Keratinocyte (primary cell): ENCODE measurements around the gene PLCB3. TPM values are rescaled to one million over a fixed set of nuclear protein-coding genes. Genes with fewer than 3 reads are reported as not detected.

Experiments used
- DNase-seq: peaks from one replicate; pipeline ENCODE4 v3.0.0-alpha.2; 2011; ENCODE audit warnings: low read depth, missing footprints, low spot score
- FAIRE-seq: peaks from 2 replicates; lab custom pipeline; 2011; peaks lifted over from hg19 to GRCh38; lab: Jason Lieb, UNC
- H2AFZ ChIP-seq: 2 replicates; pipeline ENCODE4 v1.6.0; 2012; ENCODE audit warnings: low read length, control low read depth, inconsistent platforms; ENCODE audit not compliant: control insufficient read depth
- H3K27ac ChIP-seq: 2 replicates; pipeline ENCODE4 v1.5.1; 2011; ENCODE audit warnings: low read length; ENCODE audit not compliant: control insufficient read depth, insufficient read depth
- H3K27me3 ChIP-seq: 3 replicates; pipeline ENCODE4 v1.6.0; 2011; ENCODE audit warnings: low read length; ENCODE audit not compliant: control insufficient read depth, insufficient read depth; ENCODE audit errors: extremely low read depth
- H3K36me3 ChIP-seq, 2 experiments: 2 replicates in 1 of 2; 3 replicates in 1 of 2; pipeline ENCODE4 v1.5.1; 2011; ENCODE audit warnings: low read length in 2 of 2, mild to moderate bottlenecking in 1 of 2; ENCODE audit not compliant: control insufficient read depth in 2 of 2, insufficient read depth in 2 of 2; ENCODE audit errors: extremely low read depth in 1 of 2
- H3K4me1 ChIP-seq: 3 replicates; pipeline ENCODE4 v1.5.1; 2011; ENCODE audit warnings: low read length; ENCODE audit not compliant: control insufficient read depth, insufficient read depth; ENCODE audit errors: extremely low read depth
- H3K4me2 ChIP-seq: 3 replicates; pipeline ENCODE4 v1.6.0; 2011; ENCODE audit warnings: low read depth, low read length; ENCODE audit not compliant: control insufficient read depth, insufficient read depth; ENCODE audit errors: extremely low read depth
- H3K4me3 ChIP-seq, 3 experiments: fragments of 200-600 bp in 1 of 3; sonication (generic) in 1 of 3; 2 replicates in 2 of 3; 3 replicates in 1 of 3; pipeline ENCODE4 v1.5.1; 2011 to 2016; ENCODE audit warnings: low read length in 3 of 3, mild to moderate bottlenecking in 3 of 3, control low read depth in 2 of 3, inconsistent platforms in 1 of 3, low read depth in 1 of 3, mixed read lengths in 1 of 3, mixed run types in 1 of 3, moderate library complexity in 1 of 3; ENCODE audit not compliant: control insufficient read depth in 2 of 3, insufficient read depth in 2 of 3; ENCODE audit errors: extremely low read depth in 1 of 3
- H3K79me2 ChIP-seq: 2 replicates; pipeline ENCODE4 v1.6.0; 2012; ENCODE audit warnings: low read length; ENCODE audit not compliant: control insufficient read depth, insufficient read depth
- H3K9ac ChIP-seq: 3 replicates; pipeline ENCODE4 v1.6.0; 2011; ENCODE audit warnings: low read length; ENCODE audit not compliant: control insufficient read depth, insufficient read depth; ENCODE audit errors: extremely low read depth
- H3K9me1 ChIP-seq: 3 replicates; pipeline ENCODE4 v1.6.0; 2011; ENCODE audit warnings: low read length; ENCODE audit not compliant: control insufficient read depth, insufficient read depth; ENCODE audit errors: extremely low read depth
- H3K9me3 ChIP-seq: 2 replicates; pipeline ENCODE4 v1.5.1; 2012; ENCODE audit warnings: low read depth, low read length; ENCODE audit not compliant: control insufficient read depth
- H4K20me1 ChIP-seq: 3 replicates; pipeline ENCODE4 v1.6.0; 2011; ENCODE audit warnings: low read length; ENCODE audit not compliant: control insufficient read depth, insufficient read depth; ENCODE audit errors: extremely low read depth
- CTCF ChIP-seq, 3 experiments: IDR thresholded peaks in 1 of 3; conservative IDR thresholded peaks in 1 of 3; optimal IDR thresholded peaks in 1 of 3; 2 replicates in 2 of 3; 3 replicates in 1 of 3; pipeline versions ENCODE3 to v1.5.1; 2011; ENCODE audit warnings: low read length in 3 of 3, mild to moderate bottlenecking in 3 of 3, moderate library complexity in 2 of 3, control low read depth in 1 of 3, inconsistent platforms in 1 of 3; ENCODE audit not compliant: insufficient read depth in 2 of 3; ENCODE audit errors: extremely low read depth in 1 of 3
- EZH2 ChIP-seq: IDR thresholded peaks from one replicate; pipeline ENCODE4 v1.6.1; 2012; ENCODE audit warnings: inconsistent platforms, mild to moderate bottlenecking, low read length, moderate library complexity
- dilution Hi-C: fragments of 300-500 bp; cut with MboI; formaldehyde crosslinking; loops from one replicate; pipeline ENCODE4 v1.7.0; 2020; ENCODE audit warnings: low sequenced_read_pairs; ENCODE audit not compliant: extremely low pct_ligation_motif_present
- polyA plus RNA-seq, 5 experiments: library from polyadenylated mRNA; depleted of rRNA in 3 of 5; stranded (reverse) in 3 of 5; stranded (forward) in 1 of 5; unstranded in 1 of 5; fragments of >200 nt; gene quantifications; 1 replicate in 1 of 5; 2 replicates in 3 of 5; 3 replicates in 1 of 5; pipeline versions ENCODE4 v1.2.1 to v1.2.3, GENCODE V29; 2011 to 2012; ENCODE audit warnings: missing spikeins in 2 of 5, low read depth in 1 of 5, low replicate concordance in 1 of 5

Gene PLCB3
- polyA plus RNA-seq, 1 donor (not counting 4 experiments of a cell fraction or from before 2014, with no cell fraction given) = 32.5 TPM

- Histone ChIP-seq H3K9me1 (no peaks in the 10 kb centered on the region), H3K4me3 (no peak overlapping the region), H3K27ac (no peak overlapping the region), H2AFZ (no peak overlapping the region), H3K79me2 (no peaks in the 10 kb centered on the region), H4K20me1 (no peaks in the 10 kb centered on the region), H3K4me1 (peaks cover 19% of the 10 kb centered on the region), H3K27me3 (peaks cover 71% of the 10 kb centered on the region), H3K4me2 (no peak overlapping the region), H3K9me3 (no peaks in the 10 kb centered on the region), H3K9ac (no peak overlapping the region), H3K36me3 (no peaks in the 10 kb centered on the region)
- TF ChIP-seq CTCF (optimal IDR thresholded peaks at IDR 0.05 in 1 of 3, IDR thresholded peaks at IDR 0.05 in 1 of 3, conservative IDR thresholded peaks at IDR 0.05 in 1 of 3; ENCODE audit: extremely low read depth in 1 of 3, insufficient read depth in 2 of 3, low read length in 3 of 3) (no peak), EZH2 (no peak)
- DNase-seq (no peak), FAIRE-seq (no peak)
- dilution Hi-C loops = no loop called here
Observed at GRCh38 chr11:64295760-64296159, 44.4 kb downstream of the PLCB3 start.

GRCh38 chr11:64296236-64296635, 44.9 kb downstream of the PLCB3 start:
- dilution Hi-C loops = no loop called here
- Histone ChIP-seq H3K9me1 (no peaks in the 10 kb centered on the region), H3K4me2 (no peak overlapping the region), H4K20me1 (no peaks in the 10 kb centered on the region), H3K27me3 (peaks cover 68% of the 10 kb centered on the region), H3K4me3 (no peak overlapping the region), H3K36me3 (no peaks in the 10 kb centered on the region), H2AFZ (no peak overlapping the region), H3K9me3 (no peaks in the 10 kb centered on the region), H3K4me1 (peaks cover 21% of the 10 kb centered on the region), H3K27ac (no peak overlapping the region), H3K9ac (no peak overlapping the region), H3K79me2 (no peaks in the 10 kb centered on the region)
- FAIRE-seq (no peak), DNase-seq (no peak)
- TF ChIP-seq CTCF (optimal IDR thresholded peaks at IDR 0.05 in 1 of 3, IDR thresholded peaks at IDR 0.05 in 1 of 3, conservative IDR thresholded peaks at IDR 0.05 in 1 of 3; ENCODE audit: extremely low read depth in 1 of 3, insufficient read depth in 2 of 3, low read length in 3 of 3) (no peak), EZH2 (no peak)
